ENCODE measurements around the gene NDRG2. TPM values are rescaled to one million over a fixed set of nuclear protein-coding genes. Genes with fewer than 3 reads are reported as not detected.
"Not testable (repeated sequence)": the region's sequence is repeated elsewhere in the genome, so short reads cannot be mapped to it uniquely, and the experiment has no call there.

NDRG2 gene
- total RNA-seq, 1 donor from 2014 or later = 45.4 TPM

GRCh38 chr14:21015312-21015711 lies 9.5 kb downstream of the NDRG2 start:
- no peak for DNase-seq (ENCODE audit: low read depth)

GRCh38 chr14:21014761-21015190 lies 10.1 kb downstream of the NDRG2 start:
- peak; percentile 94 for DNase-seq (ENCODE audit: low read depth)

- no peak for DNase-seq (ENCODE audit: low read depth)
Measured at GRCh38 chr14:21011136-21011535, 13.7 kb downstream of the NDRG2 start.

- not testable (repeated sequence) for DNase-seq (ENCODE audit: low read depth)
Measured at GRCh38 chr14:21009721-21010120, 15.1 kb downstream of the NDRG2 start.

- DNase-seq (ENCODE audit: low read depth) = no peak
Measured at GRCh38 chr14:21003788-21004346, 21.0 kb downstream of the NDRG2 start.

- no peak for DNase-seq (ENCODE audit: low read depth)
Measured at GRCh38 chr14:21001218-21001617, 23.6 kb downstream of the NDRG2 start.

GRCh38 chr14:20999591-20999990 lies 25.3 kb downstream of the NDRG2 start:
- DNase-seq (ENCODE audit: low read depth) = no peak

- peak; percentile 47 for DNase-seq (ENCODE audit: low read depth)
Measured at GRCh38 chr14:20998674-20999366, 26.0 kb downstream of the NDRG2 start, which contains the start of gene SLC39A2. TSS of gene SLC39A2 (plus strand) at chr14:20999293. CDS start at chr14:20999447, 154 bp downstream.

GRCh38 chr14:20998139-20998538 lies 26.7 kb downstream of the NDRG2 start:
- DNase-seq (ENCODE audit: low read depth) = no peak

- DNase-seq (ENCODE audit: low read depth) = no peak
Measured at GRCh38 chr14:20997564-20997963, 27.3 kb downstream of the NDRG2 start.

GRCh38 chr14:20997115-20997514 lies 27.7 kb downstream of the NDRG2 start:
- DNase-seq (ENCODE audit: low read depth) = no peak

- no peak for DNase-seq (ENCODE audit: low read depth)
Measured at GRCh38 chr14:20996521-20996920, 28.3 kb downstream of the NDRG2 start.

- DNase-seq (ENCODE audit: low read depth) = peak; percentile 98
Measured at GRCh38 chr14:20989787-20990600, 34.9 kb downstream of the NDRG2 start, which contains the start of gene METTL17. TSS of gene METTL17 (plus strand) at chr14:20989980. CDS start at chr14:20990003, 23 bp downstream.

- DNase-seq (ENCODE audit: low read depth) = no peak
Measured at GRCh38 chr14:20989471-20989786, 35.4 kb downstream of the NDRG2 start.

- peak; percentile 5 for DNase-seq (ENCODE audit: low read depth)
Measured at GRCh38 chr14:20988717-20989470, 36.0 kb downstream of the NDRG2 start.

- peak; percentile 53 for DNase-seq (ENCODE audit: low read depth)
Measured at GRCh38 chr14:20986811-20987210, 38.0 kb downstream of the NDRG2 start.

GRCh38 chr14:20985650-20986049 lies 39.2 kb downstream of the NDRG2 start:
- DNase-seq (ENCODE audit: low read depth) = not testable (repeated sequence)

GRCh38 chr14:20982646-20983369 lies 42.1 kb downstream of the NDRG2 start:
- peak; percentile 47 for DNase-seq (ENCODE audit: low read depth)

- no peak for DNase-seq (ENCODE audit: low read depth)
Measured at GRCh38 chr14:20980906-20981305, 44.0 kb downstream of the NDRG2 start.

GRCh38 chr14:20978687-20979086 lies 46.2 kb downstream of the NDRG2 start:
- DNase-seq (ENCODE audit: low read depth) = no peak

GRCh38 chr14:20976291-20976690 lies 48.6 kb downstream of the NDRG2 start:
- DNase-seq (ENCODE audit: low read depth) = no peak

All from myocyte (in vitro differentiated cells).